Natural killer cell (primary cell): ENCODE data around the gene MPL. TPM values are rescaled to one million over a fixed set of nuclear protein-coding genes. Genes with fewer than 3 reads are reported as not detected.

ENCODE experiments used
- ATAC-seq, 3 donors: fragments of 150-1000 bp in 2 of 3; fragments of 200-7000 bp in 1 of 3; cut with Tn5 transposase; 1 replicate in 1 of 3; 2 replicates in 2 of 3; pipeline ENCODE4 v1.10.0; 2021; ENCODE audit warnings: mild to moderate bottlenecking in 2 of 3, moderate library complexity in 2 of 3
- DNase-seq, 2 donors: peaks; one replicate each; pipeline versions ENCODE4 v3.0.0 to v3.0.0-alpha.2; 2013 to 2021; ENCODE audit warnings: mixed read lengths in 1 of 2
- H3K27ac ChIP-seq: one replicate; pipeline ENCODE4 v1.5.1; 2013; ENCODE audit warnings: mild to moderate bottlenecking, low read length
- H3K27me3 ChIP-seq: one replicate; pipeline ENCODE4 v1.6.1; 2013; ENCODE audit warnings: low read length; ENCODE audit not compliant: control insufficient read depth, insufficient read depth
- H3K36me3 ChIP-seq: one replicate; pipeline ENCODE4 v1.6.1; 2013; ENCODE audit warnings: low read length; ENCODE audit not compliant: control insufficient read depth, insufficient read depth
- H3K4me1 ChIP-seq: one replicate; pipeline ENCODE4 v1.6.1; 2013; ENCODE audit warnings: low read length; ENCODE audit not compliant: control insufficient read depth, insufficient read depth
- H3K4me3 ChIP-seq: one replicate; pipeline ENCODE4 v1.5.1; 2013; ENCODE audit warnings: low read length
- H3K9me3 ChIP-seq: one replicate; pipeline ENCODE4 v1.6.1; 2013; ENCODE audit warnings: low read length; ENCODE audit not compliant: control insufficient read depth, insufficient read depth
- H3K27ac Mint-ChIP-seq, 2 donors: one replicate each; pipeline ENCODE4 v1.8.0; 2022; ENCODE audit warnings: mild to moderate bottlenecking in 2 of 2, mixed read lengths in 2 of 2, moderate library complexity in 1 of 2
- H3K27me3 Mint-ChIP-seq, 2 donors: one replicate each; pipeline ENCODE4 v1.8.0; 2022; ENCODE audit warnings: low read depth in 2 of 2, mixed read lengths in 2 of 2
- H3K36me3 Mint-ChIP-seq: one replicate; pipeline ENCODE4 v1.8.0; 2022; ENCODE audit warnings: mixed read lengths
- H3K4me1 Mint-ChIP-seq, 2 donors: one replicate each; pipeline ENCODE4 v1.8.0; 2022; ENCODE audit warnings: mixed read lengths in 2 of 2
- H3K4me3 Mint-ChIP-seq: one replicate; pipeline ENCODE4 v1.8.0; 2022; ENCODE audit warnings: mild to moderate bottlenecking, moderate library complexity, mixed read lengths
- H3K9me3 Mint-ChIP-seq, 2 donors: one replicate each; pipeline ENCODE4 v1.8.0; 2022; ENCODE audit warnings: mixed read lengths in 2 of 2
- CTCF ChIP-seq: fragments of 200-600 bp; IDR thresholded peaks from one replicate; pipeline ENCODE4 v1.8.0; 2022; ENCODE audit warnings: antibody characterized with exemption
- WGBS: methylation state at CpG from one replicate; pipeline ENCODE4 v1.1.7; 2013; ENCODE audit warnings: missing lambda C conversion rate; ENCODE audit not compliant: insufficient coverage; 5-methylcytosine and 5-hydroxymethylcytosine counted together
- intact Hi-C: fragments of 100-400 bp; cut with micrococcal nuclease; formaldehyde crosslinking; loops from one replicate; pipeline ENCODE4 v1.14.2; 2022
- total RNA-seq, 4 donors: library from RNA; stranded (reverse); fragments of 120-200 nt in 1 of 4; gene quantifications; one replicate each; pipeline versions ENCODE4 v1.2.3 to v1.2.4, GENCODE V29; 2013 to 2022

Gene MPL
- total RNA-seq, 3 donors from 2014 or later (not counting 1 experiment from before 2014, with no cell fraction given), result 0.43 to 1.7 (median 0.48) TPM

- no peaks in the 10 kb centered on the region for H3K27me3 ChIP-seq
- ATAC-seq (peak; percentile 90 to 92 (median 92)), DNase-seq (peak; percentile 45 to 79)
- whole genome bisulfite sequencing, result 67% methylated on average over 72 of the region's 72 CpGs
- intact Hi-C loops, result no loop called here
- H3K4me3 ChIP-seq, result peak overlapping the region; percentile 26
- peak overlapping the region; percentile 51 to 88 for H3K27ac Mint-ChIP-seq
- H3K9me3 ChIP-seq, result no peaks in the 10 kb centered on the region
- peak overlapping the region; percentile 67 for H3K27ac ChIP-seq
- TF ChIP-seq CTCF, result no peak
- H3K36me3 ChIP-seq, result no peaks in the 10 kb centered on the region
- H3K4me1 ChIP-seq, result peaks cover 4% of the 10 kb centered on the region
- H3K27me3 Mint-ChIP-seq, result no peaks in the 10 kb centered on the region
- peaks cover 8 to 12% of the 10 kb centered on the region in 2 donors for H3K4me1 Mint-ChIP-seq
- peak overlapping the region; percentile 71 for H3K4me3 Mint-ChIP-seq
- H3K36me3 Mint-ChIP-seq, result no peaks in the 10 kb centered on the region
- H3K9me3 Mint-ChIP-seq, result no peaks in the 10 kb centered on the region
Observed at GRCh38 chr1:43348809-43349593, 11.4 kb downstream of the MPL start.

GRCh38 chr1:43349594-43350306 lies 12.1 kb downstream of the MPL start:
- Histone ChIP-seq H3K4me3 (no peak overlapping the region), H3K4me1 (peaks cover 4% of the 10 kb centered on the region), H3K27me3 (no peaks in the 10 kb centered on the region), H3K36me3 (no peaks in the 10 kb centered on the region), H3K27ac (peak overlapping the region; percentile 67), H3K9me3 (no peaks in the 10 kb centered on the region)
- H3K4me1 Mint-ChIP-seq, result peaks cover 8 to 12% of the 10 kb centered on the region in 2 donors
- H3K27ac Mint-ChIP-seq, result peak overlapping the region; percentile 51 to 88
- TF ChIP-seq CTCF, result no peak
- intact Hi-C loops, result no loop called here
- no peak for DNase-seq
- no peaks in the 10 kb centered on the region for H3K9me3 Mint-ChIP-seq
- peak overlapping the region; percentile 71 for H3K4me3 Mint-ChIP-seq
- ATAC-seq, result no peak
- H3K27me3 Mint-ChIP-seq, result no peaks in the 10 kb centered on the region
- no peaks in the 10 kb centered on the region for H3K36me3 Mint-ChIP-seq
- WGBS, result 85% methylated on average over 10 of the region's 11 CpGs

DNA sequence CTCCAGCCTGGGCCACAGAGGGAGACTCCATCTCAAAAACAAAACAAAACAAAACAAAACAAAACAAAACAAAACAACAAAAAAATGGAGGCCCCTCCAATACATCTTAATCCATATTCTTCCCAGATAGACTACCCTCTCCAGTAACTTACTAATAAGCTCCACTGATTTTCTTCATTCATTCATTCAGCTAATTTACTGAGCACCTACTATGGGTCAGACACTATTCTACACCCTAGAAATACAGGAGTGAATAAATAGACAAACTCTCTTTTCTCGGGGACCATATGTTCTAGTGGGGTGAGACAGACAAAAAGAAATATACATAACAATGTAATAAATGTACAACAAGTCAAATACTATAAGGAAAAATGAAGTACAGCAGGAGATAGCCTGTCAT lies 13.4 kb downstream of the MPL start:
- TF ChIP-seq CTCF, result no peak
- no CpG with 5 or more reads among the region's 1 CpG for WGBS
- H3K27me3 Mint-ChIP-seq, result no peaks in the 10 kb centered on the region
- Histone ChIP-seq H3K4me1 (peaks cover 4% of the 10 kb centered on the region), H3K27ac (no peak overlapping the region), H3K27me3 (no peaks in the 10 kb centered on the region), H3K9me3 (no peaks in the 10 kb centered on the region), H3K4me3 (no peak overlapping the region), H3K36me3 (no peaks in the 10 kb centered on the region)
- intact Hi-C loops, result no loop called here
- DNase-seq (no peak), ATAC-seq (no peak)
- H3K4me3 Mint-ChIP-seq, result no peak overlapping the region
- peaks cover 8 to 12% of the 10 kb centered on the region in 2 donors for H3K4me1 Mint-ChIP-seq
- H3K36me3 Mint-ChIP-seq, result no peaks in the 10 kb centered on the region
- H3K9me3 Mint-ChIP-seq, result no peaks in the 10 kb centered on the region
- no peak overlapping the region for H3K27ac Mint-ChIP-seq
